Activated naive CD4-positive, alpha-beta T cell treated with anti-CD3 and anti-CD28 coated beads for 36 hours (primary cell): ENCODE data around the gene RNF212B. TPM values are rescaled to one million over a fixed set of nuclear protein-coding genes. Genes with fewer than 3 reads are reported as not detected.
A peak's percentile ranks its signal among the peaks of the same experiment; 100 is the strongest.

Experiments
- CTCF ChIA-PET: fragments of 350-600 bp; sonication (Branson Sonifier 250); formaldehyde crosslinking; loops from one replicate; lab custom pipeline; 2021; ENCODE audit warnings: antibody characterized with exemption; lab: Charles Lee
- DNase-seq: peaks from one replicate; pipeline ENCODE4 v3.0.0-alpha.2; 2020
- H3K27ac Mint-ChIP-seq: one replicate; pipeline ENCODE4 v1.8.0; 2021; ENCODE audit warnings: mild to moderate bottlenecking, mixed read lengths
- H3K27me3 Mint-ChIP-seq: one replicate; pipeline ENCODE4 v1.8.0; 2021; ENCODE audit warnings: low read depth, mixed read lengths
- H3K36me3 Mint-ChIP-seq: one replicate; pipeline ENCODE4 v1.8.0; 2021; ENCODE audit warnings: low read depth, mixed read lengths
- H3K4me1 Mint-ChIP-seq: one replicate; pipeline ENCODE4 v1.8.0; 2021; ENCODE audit warnings: low read depth, mixed read lengths
- H3K4me3 Mint-ChIP-seq: one replicate; pipeline ENCODE4 v1.8.0; 2021; ENCODE audit warnings: mild to moderate bottlenecking, moderate library complexity, mixed read lengths
- H3K9me3 Mint-ChIP-seq: one replicate; pipeline ENCODE4 v1.8.0; 2021; ENCODE audit warnings: mixed read lengths
- intact Hi-C: fragments of 100-400 bp; cut with micrococcal nuclease; formaldehyde crosslinking; loops from one replicate; pipeline ENCODE4 v1.15.1; 2023
- total RNA-seq, 2 experiments: library from RNA; stranded (reverse); gene quantifications; one replicate each; pipeline ENCODE4 v1.2.3, GENCODE V29; 2021

RNF212B gene
- total RNA-seq, 2 experiments from 2014 or later: not detected

GRCh38 chr14:23285530-23286019 is 47.8 kb downstream of the RNF212B start:
- H3K4me1 Mint-ChIP-seq: peaks cover 29% of the 10 kb centered on the region
- no peaks in the 10 kb centered on the region for H3K9me3 Mint-ChIP-seq
- CTCF ChIA-PET: interaction anchor here (0.6 to 5.3 kb wide), 8 partner anchors 10 to 1751 kb away, joined by 3 to 33 read pairs (median 5); partner anchors contain the start of gene PPP1R3E

GRCh38 chr14:23286020-23286901 is 48.5 kb downstream of the RNF212B start, which contains the start of gene HOMEZ:
HOMEZ (minus strand) TSS chr14:23286132; CDS start chr14:23285952, 180 bp downstream.
- intact Hi-C loops: loop anchor here (1.0 to 5.0 kb wide), 10 partner anchors 9 to 519 kb away; partner anchors contain the start of genes ACIN1, C14orf119, NGDN and OXA1L
- Mint-ChIP-seq H3K27me3 (no peaks in the 10 kb centered on the region), H3K36me3 (peaks cover 4% of the 10 kb centered on the region), H3K4me3 (peak within 1 kb of the TSS; percentile 99), H3K27ac (peak within 1 kb of the TSS; percentile 96), H3K9me3 (no peaks in the 10 kb centered on the region), H3K4me1 (peaks cover 29% of the 10 kb centered on the region)
- CTCF ChIA-PET: interaction anchor here (0.6 to 5.3 kb wide), 11 partner anchors 9 to 167 kb away, joined by 3 to 33 read pairs (median 4); partner anchors contain the start of genes PABPN1 and PPP1R3E
- peak; percentile 99 for DNase-seq

More at GRCh38 chr14:23285530-23286019, 47.8 kb downstream of the RNF212B start:
- intact Hi-C loops: loop anchor here (1.0 to 5.0 kb wide), 10 partner anchors 10 to 519 kb away; partner anchors contain the start of genes ACIN1, C14orf119, NGDN and OXA1L
- DNase-seq: no peak
- Mint-ChIP-seq H3K27ac (peak overlapping the region; percentile 94), H3K4me3 (peak overlapping the region; percentile 99), H3K27me3 (no peaks in the 10 kb centered on the region), H3K36me3 (peaks cover 4% of the 10 kb centered on the region)

DNA sequence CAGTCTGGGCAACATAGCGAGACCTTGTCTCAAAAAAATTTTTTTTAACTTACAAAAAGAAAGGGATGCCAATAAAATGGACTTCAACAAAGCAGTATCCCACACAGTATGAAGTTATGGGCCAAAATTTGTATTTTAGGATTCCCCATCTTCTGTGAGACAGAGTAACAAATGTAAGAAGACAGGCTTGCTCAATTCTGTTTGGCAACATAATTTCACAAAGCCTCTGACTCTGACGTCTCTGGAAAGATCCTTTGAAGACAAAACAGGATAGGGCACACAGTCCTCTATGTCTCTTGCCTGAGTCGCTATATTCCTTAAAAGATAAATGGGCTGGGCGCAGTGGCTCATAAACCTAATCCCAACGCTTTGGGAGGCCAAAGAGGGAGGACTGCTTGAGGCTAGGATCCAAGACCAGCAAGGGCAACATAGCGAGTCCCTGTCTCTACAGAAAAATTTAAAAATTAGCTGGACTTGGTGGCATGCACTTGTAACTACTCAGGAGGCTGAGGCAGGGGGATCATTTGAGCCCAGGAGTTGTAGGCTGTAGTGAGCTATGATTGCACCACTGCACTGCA is 49.3 kb downstream of the RNF212B start:
- no peak for DNase-seq
- CTCF ChIA-PET: interaction anchor here (0.6 to 5.3 kb wide), 9 partner anchors 9 to 167 kb away, joined by 3 to 33 read pairs (median 4); partner anchors contain the start of genes PABPN1 and PPP1R3E
- Mint-ChIP-seq H3K27me3 (no peaks in the 10 kb centered on the region), H3K4me3 (peak overlapping the region; percentile 99), H3K27ac (peak overlapping the region; percentile 96), H3K4me1 (peaks cover 29% of the 10 kb centered on the region), H3K36me3 (peaks cover 4% of the 10 kb centered on the region), H3K9me3 (no peaks in the 10 kb centered on the region)
- intact Hi-C loops: loop anchor here (1.0 to 5.0 kb wide), 10 partner anchors 8 to 520 kb away; partner anchors contain the start of genes ACIN1, C14orf119, NGDN and OXA1L

- Mint-ChIP-seq H3K4me3 (no peak overlapping the region), H3K9me3 (no peaks in the 10 kb centered on the region), H3K36me3 (peaks cover 5% of the 10 kb centered on the region), H3K27me3 (no peaks in the 10 kb centered on the region), H3K27ac (no peak overlapping the region), H3K4me1 (peaks cover 14% of the 10 kb centered on the region)
- CTCF ChIA-PET: interaction anchor here (0.6 to 3.3 kb wide), 23 partner anchors 9 to 1391 kb away, joined by 3 to 31 read pairs (median 4); partner anchors contain the start of genes CEBPE, HOMEZ and PABPN1
- intact Hi-C loops: loop anchor here (1.0 kb wide), 3 partner anchors 9 to 175 kb away; partner anchors contain the start of gene HOMEZ
- peak; percentile 61 for DNase-seq
Observed at GRCh38 chr14:23294734-23295561, 57.2 kb downstream of the RNF212B start.

GRCh38 chr14:23296012-23296777 is 58.5 kb downstream of the RNF212B start:
- Mint-ChIP-seq H3K9me3 (no peaks in the 10 kb centered on the region), H3K4me3 (no peak overlapping the region), H3K27ac (no peak overlapping the region), H3K4me1 (peaks cover 20% of the 10 kb centered on the region), H3K27me3 (no peaks in the 10 kb centered on the region), H3K36me3 (peaks cover 5% of the 10 kb centered on the region)
- no peak for DNase-seq
- intact Hi-C loops: no loop called here
- CTCF ChIA-PET: interaction anchor here (0.6 to 3.6 kb wide), 13 partner anchors 9 to 328 kb away, joined by 3 to 31 read pairs (median 4); partner anchors contain the start of gene HOMEZ

GRCh38 chr14:23297096-23297495 is 59.4 kb downstream of the RNF212B start:
- Mint-ChIP-seq H3K4me1 (peaks cover 20% of the 10 kb centered on the region), H3K9me3 (no peaks in the 10 kb centered on the region), H3K36me3 (peaks cover 5% of the 10 kb centered on the region), H3K27ac (no peak overlapping the region), H3K27me3 (no peaks in the 10 kb centered on the region), H3K4me3 (no peak overlapping the region)
- intact Hi-C loops: loop anchor here (1.0 kb wide), 1 partner anchor 224 kb away; no protein-coding TSS in a partner anchor
- CTCF ChIA-PET: interaction anchor here (1.1 to 3.6 kb wide), 7 partner anchors 8 to 176 kb away, joined by 3 to 31 read pairs (median 4); partner anchors contain the start of gene HOMEZ
- no peak for DNase-seq

DNA sequence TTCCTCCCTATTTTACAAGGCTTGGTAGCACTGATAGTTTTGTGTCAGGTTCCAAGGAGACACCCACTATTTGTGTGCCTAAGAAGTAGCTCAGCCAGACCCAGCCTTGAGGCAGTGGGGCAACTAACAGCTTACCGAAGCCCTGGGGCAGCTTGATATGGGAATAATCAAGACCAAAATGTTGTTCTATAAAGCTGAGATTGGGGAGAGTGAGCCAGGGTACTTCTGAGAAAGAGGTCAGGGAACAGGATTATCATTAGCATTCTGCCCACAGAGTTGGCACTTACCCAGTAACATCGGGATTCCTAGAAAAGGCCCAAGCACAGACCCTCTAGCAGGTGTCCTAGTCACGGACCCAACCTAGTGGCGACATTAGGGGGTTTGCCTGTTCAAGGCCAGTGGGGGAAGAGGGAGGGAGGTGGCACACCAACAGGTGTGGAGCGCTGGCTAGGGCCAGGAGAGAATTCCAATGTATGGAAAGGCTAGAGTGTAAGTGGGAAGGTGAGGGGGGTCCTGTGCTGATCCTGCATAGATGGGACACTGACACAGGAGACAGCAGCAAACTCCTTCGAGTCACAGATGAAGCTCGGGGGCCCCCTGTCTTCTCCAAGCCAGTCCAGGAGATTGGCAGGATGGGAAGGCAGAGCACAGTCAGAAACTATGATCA is 60.0 kb downstream of the RNF212B start:
- H3K4me3 Mint-ChIP-seq: no peak overlapping the region
- H3K4me1 Mint-ChIP-seq: peaks cover 20% of the 10 kb centered on the region
- no peaks in the 10 kb centered on the region for H3K27me3 Mint-ChIP-seq
- H3K9me3 Mint-ChIP-seq: no peaks in the 10 kb centered on the region
- peaks cover 5% of the 10 kb centered on the region for H3K36me3 Mint-ChIP-seq
- DNase-seq: no peak
- CTCF ChIA-PET: interaction anchor here (1.0 to 3.6 kb wide), 5 partner anchors 11 to 177 kb away, joined by 3 to 12 read pairs (median 6); partner anchors contain the start of gene HOMEZ
- intact Hi-C loops: loop anchor here (1.0 kb wide), 1 partner anchor 224 kb away; no protein-coding TSS in a partner anchor
- H3K27ac Mint-ChIP-seq: no peak overlapping the region

- Mint-ChIP-seq H3K4me1 (peaks cover 22% of the 10 kb centered on the region), H3K27ac (no peak overlapping the region), H3K27me3 (no peaks in the 10 kb centered on the region), H3K36me3 (peaks cover 5% of the 10 kb centered on the region), H3K9me3 (no peaks in the 10 kb centered on the region), H3K4me3 (no peak overlapping the region)
- CTCF ChIA-PET: interaction anchor here (1.0 to 3.8 kb wide), 5 partner anchors 12 to 178 kb away, joined by 3 to 33 read pairs (median 6); partner anchors contain the start of gene HOMEZ
- intact Hi-C loops: loop anchor here (1.0 kb wide), 1 partner anchor 34 kb away; no protein-coding TSS in a partner anchor
- peak; percentile 31 for DNase-seq
Observed at GRCh38 chr14:23299211-23299957, 61.6 kb downstream of the RNF212B start.

DNA sequence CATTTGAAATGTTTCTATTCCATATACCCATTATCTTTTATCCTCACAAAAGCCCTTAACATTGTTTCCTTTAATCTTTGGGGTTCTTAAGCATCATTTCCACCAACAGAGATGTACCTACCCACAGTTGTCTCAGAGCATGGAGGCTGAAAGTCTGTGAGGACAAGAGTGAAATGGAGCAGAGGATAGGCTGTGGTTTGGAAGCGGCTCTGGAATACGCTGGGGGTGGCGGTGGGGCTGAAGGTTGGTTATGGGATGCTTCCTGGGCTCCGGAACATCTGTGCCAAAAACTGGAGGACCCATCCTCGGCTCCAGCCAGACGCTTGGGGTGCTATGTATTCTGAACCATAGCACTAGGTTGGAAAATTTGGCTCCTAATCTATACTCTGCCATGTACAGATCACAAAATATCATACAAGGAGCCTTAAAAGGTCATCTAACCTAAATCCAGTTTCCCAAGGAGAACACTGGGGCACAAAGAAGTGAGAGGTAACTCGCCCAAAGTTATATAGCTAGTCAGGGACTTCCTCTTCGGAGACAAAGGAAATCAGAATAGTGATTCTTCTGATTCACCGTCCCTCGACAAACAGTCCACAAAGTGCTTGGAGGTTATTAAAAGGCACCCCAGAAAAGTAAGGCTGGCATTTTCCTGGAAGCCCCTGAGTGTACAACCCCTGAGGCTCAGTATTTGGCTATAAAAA is 62.4 kb downstream of the RNF212B start:
- DNase-seq: no peak
- H3K36me3 Mint-ChIP-seq: peaks cover 5% of the 10 kb centered on the region

More for the DNA sequence above, 62.4 kb downstream of the RNF212B start:
- Mint-ChIP-seq H3K27ac (peak overlapping the region; percentile 83), H3K27me3 (peaks cover 3% of the 10 kb centered on the region), H3K9me3 (no peaks in the 10 kb centered on the region), H3K4me3 (peak overlapping the region; percentile 86), H3K4me1 (peaks cover 16% of the 10 kb centered on the region)
- CTCF ChIA-PET: interaction anchor here (0.6 to 5.1 kb wide), 11 partner anchors 9 to 228 kb away, joined by 3 to 66 read pairs (median 4); partner anchors contain the start of genes HOMEZ and PABPN1
- intact Hi-C loops: loop anchor here (1.0 to 10.0 kb wide), 5 partner anchors 35 to 815 kb away; partner anchors contain the start of genes DCAF11, LRP10, NRL and RNF212B
